A673 (cell line): Measurements from ENCODE around the gene MTERF1. TPM values are rescaled to one million over a fixed set of nuclear protein-coding genes. Genes with fewer than 3 reads are reported as not detected.
"Not testable (repeated sequence)": the region's sequence is repeated elsewhere in the genome, so short reads cannot be mapped to it uniquely, and the experiment has no call there.

Experiments used
- BruUV-seq: library from RNA; stranded (reverse); fragments of 400-500 nt; replicated peaks from 2 replicates; lab custom pipeline; 2021; lab: Mats Ljungman, UMichigan
- CTCF ChIA-PET: fragments of 300-600 bp; sonication (Branson Sonifier 250); formaldehyde crosslinking; loops from one replicate; lab custom pipeline; 2022; ENCODE audit warnings: antibody characterized with exemption; lab: Charles Lee
- POLR2A ChIA-PET: fragments of 300-600 bp; sonication (Branson Sonifier 250); formaldehyde crosslinking; loops from one replicate; lab custom pipeline; 2022; ENCODE audit warnings: antibody characterized with exemption; ENCODE audit not compliant: low non-redundant PET; lab: Charles Lee
- DNase-seq: peaks from one replicate; pipeline ENCODE4 v3.0.0-alpha.2; 2015; ENCODE audit warnings: low spot score
- H3K27ac ChIP-seq: fragments of 200-600 bp; sonication (generic); 2 replicates; pipeline ENCODE4 v1.5.1; 2016; ENCODE audit warnings: mixed run types, low read depth, mild to moderate bottlenecking, mixed read lengths, antibody characterized with exemption, low read length; ENCODE audit not compliant: poor library complexity, severe bottlenecking
- H3K27me3 ChIP-seq: fragments of 200-600 bp; sonication (generic); replicated peaks from 2 replicates; pipeline ENCODE4 v1.6.1; 2017; ENCODE audit warnings: mixed run types, low read depth, mild to moderate bottlenecking, mixed read lengths, antibody characterized with exemption, low read length; ENCODE audit not compliant: insufficient read depth, poor library complexity
- H3K36me3 ChIP-seq: fragments of 200-600 bp; sonication (generic); 2 replicates; pipeline ENCODE4 v1.6.1; 2016; ENCODE audit warnings: mixed run types, mild to moderate bottlenecking, mixed read lengths, antibody characterized with exemption, low read length; ENCODE audit not compliant: insufficient read depth, poor library complexity, severe bottlenecking
- H3K4me1 ChIP-seq: fragments of 200-600 bp; sonication (generic); 2 replicates; pipeline ENCODE4 v1.6.1; 2017; ENCODE audit warnings: mixed run types, mild to moderate bottlenecking, mixed read lengths, antibody characterized with exemption, low read length; ENCODE audit not compliant: insufficient read depth, poor library complexity, severe bottlenecking
- H3K4me3 ChIP-seq: fragments of 200-600 bp; sonication (generic); 2 replicates; pipeline ENCODE4 v1.5.1; 2016; ENCODE audit warnings: low read depth, mixed run types, mild to moderate bottlenecking, mixed read lengths, low read length; ENCODE audit not compliant: poor library complexity, severe bottlenecking
- H3K9me3 ChIP-seq: fragments of 200-600 bp; sonication (generic); 2 replicates; pipeline ENCODE4 v1.6.1; 2016; ENCODE audit warnings: mixed run types, low read depth, mild to moderate bottlenecking, mixed read lengths, antibody characterized with exemption, low read length; ENCODE audit not compliant: poor library complexity, severe bottlenecking
- CTCF ChIP-seq: fragments of 300-800, 200-600 bp; sonication (generic); conservative IDR thresholded peaks from 2 replicates; pipeline ENCODE4 v1.5.1; 2017; ENCODE audit warnings: low read depth, mild to moderate bottlenecking, antibody characterized with exemption, low read length, moderate library complexity, mixed read lengths
- EZH2 ChIP-seq: fragments of 200-600 bp; sonication (generic); IDR thresholded peaks from 2 replicates; pipeline ENCODE4 v1.6.1; 2017; ENCODE audit warnings: borderline replicate concordance, low read depth, mild to moderate bottlenecking, mixed read lengths, antibody characterized with exemption, low read length; ENCODE audit not compliant: poor library complexity, severe bottlenecking
- intact Hi-C: fragments of 100-400 bp; cut with micrococcal nuclease; formaldehyde crosslinking; loops from one replicate; pipeline ENCODE4 v1.10.0; 2022; ENCODE audit not compliant: unreplicated experiment
- total RNA-seq: library from RNA; stranded (reverse); gene quantifications from 2 replicates; pipeline ENCODE4 v1.2.3, GENCODE V29; 2021

The MTERF1 gene
- total RNA-seq, 1 experiment from 2014 or later, result 31.9 TPM

- Histone ChIP-seq H3K27ac (no peak overlapping the region), H3K27me3 (no peaks in the 10 kb centered on the region), H3K4me1 (no peaks in the 10 kb centered on the region), H3K36me3 (no peaks in the 10 kb centered on the region), H3K4me3 (no peak overlapping the region), H3K9me3 (no peaks in the 10 kb centered on the region)
- CTCF ChIA-PET, result no interaction called here
- no peak for DNase-seq
- POLR2A ChIA-PET, result no interaction called here
- TF ChIP-seq EZH2, result no peak
- no peak for TF ChIP-seq CTCF
- intact Hi-C loops, result no loop called here
- BruUV-seq, result no TSS peak
These were observed 17.9 kb upstream of the MTERF1 start for GRCh38 chr7:91898240-91898992.

GRCh38 chr7:91894781-91895480 lies 14.4 kb upstream of the MTERF1 start:
- DNase-seq, result no peak
- Histone ChIP-seq H3K36me3 (no peaks in the 10 kb centered on the region), H3K9me3 (no peaks in the 10 kb centered on the region), H3K4me1 (peaks cover 9% of the 10 kb centered on the region), H3K27me3 (no peaks in the 10 kb centered on the region), H3K27ac (no peak overlapping the region), H3K4me3 (no peak overlapping the region)
- ChIA-PET POLR2A (no interaction called here), CTCF (no interaction called here)
- intact Hi-C loops, result no loop called here
- no TSS peak for BruUV-seq
- TF ChIP-seq EZH2 (no peak), CTCF (no peak)

- POLR2A ChIA-PET, H3K4me3 ChIP-seq, H3K27me3 ChIP-seq, intact Hi-C loops, BruUV-seq, H3K36me3 ChIP-seq, DNase-seq, H3K9me3 ChIP-seq, H3K4me1 ChIP-seq, CTCF ChIA-PET, H3K27ac ChIP-seq: not testable (repeated sequence)
These were observed 13.2 kb upstream of the MTERF1 start for GRCh38 chr7:91893699-91894098.
